ENCODE results near the gene TFEB.

TFEB gene

GRCh38 chr6:41721414-41721813 lies 14.0 kb downstream of the TFEB start:
- no peak for DNase-seq

GRCh38 chr6:41720783-41721182 lies 14.6 kb downstream of the TFEB start:
- DNase-seq = no peak

GRCh38 chr6:41720262-41720620 lies 15.2 kb downstream of the TFEB start:
- DNase-seq = no peak

- no peak for DNase-seq
These were observed 15.8 kb downstream of the TFEB start for GRCh38 chr6:41719436-41720261.

GRCh38 chr6:41718828-41719227 lies 16.6 kb downstream of the TFEB start:
- DNase-seq = no peak

- DNase-seq = no peak
These were observed 18.0 kb downstream of the TFEB start for GRCh38 chr6:41717392-41717736.

- no peak for DNase-seq
These were observed 18.7 kb downstream of the TFEB start for GRCh38 chr6:41716516-41717391.

GRCh38 chr6:41715795-41716515 lies 19.5 kb downstream of the TFEB start:
- no peak for DNase-seq

- no peak for DNase-seq
These were observed 20.7 kb downstream of the TFEB start for GRCh38 chr6:41714556-41715273.

- DNase-seq = no peak
These were observed 21.6 kb downstream of the TFEB start for GRCh38 chr6:41713650-41714291.

GRCh38 chr6:41713159-41713649 lies 22.2 kb downstream of the TFEB start:
- no peak for DNase-seq

GRCh38 chr6:41712651-41713103 lies 22.7 kb downstream of the TFEB start:
- no peak for DNase-seq

GRCh38 chr6:41711323-41712038 lies 23.9 kb downstream of the TFEB start:
- DNase-seq = no peak

- no peak for DNase-seq
These were observed 26.0 kb downstream of the TFEB start for GRCh38 chr6:41709375-41709774.

GRCh38 chr6:41708856-41709255 lies 26.6 kb downstream of the TFEB start:
- DNase-seq = no peak

GRCh38 chr6:41707565-41708200 lies 27.7 kb downstream of the TFEB start:
- peak; percentile 82 to 86 for DNase-seq

- no peak for DNase-seq
These were observed 28.4 kb downstream of the TFEB start for GRCh38 chr6:41706876-41707564.

- peak; percentile 71 to 82 for DNase-seq
These were observed 29.2 kb downstream of the TFEB start for GRCh38 chr6:41705996-41706835.

- no peak for DNase-seq
These were observed 30.0 kb downstream of the TFEB start for GRCh38 chr6:41705311-41705995.

Measured in Kasumi-1 (cell line).